SK-N-MC (cell line): ENCODE measurements around the gene SBK2.

Experiments
- DNase-seq: peaks from one replicate; pipeline ENCODE4 v3.0.0-alpha.2; 2011; ENCODE audit warnings: low read depth, low spot score
- H3K27ac ChIP-seq: fragments of 200-600 bp; sonication (generic); 2 replicates; pipeline ENCODE4 v1.5.1; 2016; ENCODE audit warnings: mixed run types
- H3K36me3 ChIP-seq: fragments of 200-600 bp; sonication (generic); 2 replicates; pipeline ENCODE4 v1.6.1; 2017; ENCODE audit warnings: antibody characterized with exemption, low read length, mixed read lengths; ENCODE audit not compliant: insufficient read depth
- H3K4me3 ChIP-seq: fragments of 200-600 bp; sonication (generic); 2 replicates; pipeline ENCODE4 v1.5.1; 2016
- H3K9ac ChIP-seq: fragments of 200-600 bp; sonication (generic); 2 replicates; pipeline ENCODE4 v1.8.0; 2017; ENCODE audit warnings: mixed run types, mixed read lengths; ENCODE audit not compliant: insufficient read length
- H3K9me3 ChIP-seq: fragments of 200-600 bp; sonication (generic); 2 replicates; pipeline ENCODE4 v1.6.1; 2017; ENCODE audit warnings: low read depth, mild to moderate bottlenecking, antibody characterized with exemption, low read length, moderate library complexity, mixed read lengths
- EZH2 ChIP-seq: fragments of 200-600 bp; sonication (generic); IDR thresholded peaks from one replicate; pipeline ENCODE4 v1.6.1; 2017; ENCODE audit warnings: antibody characterized with exemption
- FOXP2 ChIP-seq: optimal IDR thresholded peaks from 2 replicates; pipeline ENCODE3; 2011; ENCODE audit warnings: mild to moderate bottlenecking, moderate library complexity; ENCODE audit not compliant: insufficient read depth; ENCODE audit errors: extremely low read length, control extremely low read depth
- POLR2AphosphoS5 ChIP-seq: IDR thresholded peaks from 2 replicates; pipeline ENCODE4 v1.6.1; 2012; ENCODE audit warnings: mild to moderate bottlenecking, low read depth, low read length, borderline replicate concordance

The SBK2 gene

DNA sequence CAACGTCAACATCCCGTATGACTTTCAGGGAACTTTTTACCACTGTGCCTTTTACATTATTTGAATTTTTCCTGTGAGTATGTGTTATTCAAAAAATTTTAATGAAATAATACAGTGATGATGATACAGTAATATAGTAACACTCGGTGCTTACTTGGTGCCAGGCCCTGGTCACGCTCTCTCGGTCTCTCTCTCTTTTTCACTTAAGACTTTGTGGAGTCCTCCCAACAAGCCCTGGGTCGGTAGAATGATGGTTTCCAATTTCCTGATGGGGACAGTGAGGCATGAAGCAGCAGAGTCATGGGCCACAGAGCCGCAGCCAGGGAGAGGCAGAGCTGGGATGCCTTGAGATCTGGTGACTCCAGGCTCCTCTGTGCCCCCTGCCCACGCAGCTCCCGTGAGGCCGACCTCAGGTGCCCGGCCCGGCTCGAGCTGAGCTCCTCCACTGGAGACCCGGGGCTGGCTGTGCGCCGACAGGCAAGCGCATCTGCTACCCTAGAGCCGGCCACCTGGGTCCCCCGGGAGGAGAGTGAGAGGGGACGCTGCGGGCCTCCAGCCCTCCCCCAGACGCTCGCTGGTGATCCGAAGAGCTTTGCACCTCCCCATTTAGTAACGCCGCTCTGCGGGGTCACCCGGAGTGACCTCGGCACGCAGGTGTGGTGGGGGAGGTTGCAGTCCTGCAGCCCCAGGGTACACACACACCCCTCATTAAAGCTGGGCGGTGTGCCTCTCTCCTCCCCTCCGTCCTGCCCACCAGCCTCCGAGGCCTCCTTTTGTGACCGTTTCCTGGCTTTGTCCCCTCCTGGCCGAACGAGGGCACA lies 12.8 kb upstream of the SBK2 start:
- no peak overlapping the region for H3K4me3 ChIP-seq
- no peaks in the 10 kb centered on the region for H3K9me3 ChIP-seq
- no peak overlapping the region for H3K27ac ChIP-seq
- H3K9ac ChIP-seq: no peak overlapping the region
- TF ChIP-seq POLR2AphosphoS5: no peak
- no peak for TF ChIP-seq FOXP2
- TF ChIP-seq EZH2: no peak
- H3K36me3 ChIP-seq: no peaks in the 10 kb centered on the region
- no peak for DNase-seq

DNA sequence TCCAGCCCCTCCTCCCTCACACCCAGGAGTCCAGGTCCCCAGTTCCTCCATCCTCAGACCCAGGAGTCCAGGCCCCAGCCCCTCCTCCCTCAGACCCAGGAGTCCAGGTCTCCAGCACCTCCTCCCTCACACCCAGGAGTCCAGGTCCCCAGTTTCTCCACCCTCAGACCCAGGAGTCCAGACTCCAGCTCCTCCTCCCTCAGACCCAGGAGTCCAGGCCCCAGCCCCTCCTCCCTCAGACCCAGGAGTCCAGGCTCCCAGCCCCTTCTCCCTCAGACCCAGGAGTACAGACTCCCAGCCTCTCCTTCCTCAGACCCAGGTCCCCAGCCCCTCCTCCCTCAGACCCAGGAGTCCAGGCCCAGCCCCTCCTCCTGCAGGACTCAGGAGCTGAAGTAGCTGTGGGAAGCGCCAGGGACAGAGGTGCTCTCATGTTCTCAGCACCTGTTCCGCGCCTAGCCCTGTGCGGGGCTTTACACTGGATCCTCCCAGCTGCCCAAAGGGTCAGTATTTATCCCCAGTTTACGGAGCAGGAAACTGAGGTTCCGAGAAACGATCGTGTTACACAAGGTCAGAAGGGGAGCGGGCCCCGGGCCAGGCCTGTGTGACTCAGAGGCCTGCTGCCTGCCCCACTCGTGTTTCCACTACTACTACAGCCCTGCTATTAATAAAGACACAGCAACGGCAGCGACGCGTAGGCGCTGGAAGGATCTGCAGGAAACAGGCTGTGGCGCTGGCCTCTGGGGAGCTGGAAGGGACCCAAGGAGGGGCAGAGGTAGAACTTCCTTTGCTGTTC lies 10.1 kb upstream of the SBK2 start:
- H3K27ac ChIP-seq: no peak overlapping the region
- no peaks in the 10 kb centered on the region for H3K36me3 ChIP-seq
- no peak overlapping the region for H3K9ac ChIP-seq
- no peaks in the 10 kb centered on the region for H3K9me3 ChIP-seq
- TF ChIP-seq POLR2AphosphoS5 (no peak), EZH2 (no peak), FOXP2 (no peak)
- no peak for DNase-seq
- H3K4me3 ChIP-seq: no peak overlapping the region

DNA sequence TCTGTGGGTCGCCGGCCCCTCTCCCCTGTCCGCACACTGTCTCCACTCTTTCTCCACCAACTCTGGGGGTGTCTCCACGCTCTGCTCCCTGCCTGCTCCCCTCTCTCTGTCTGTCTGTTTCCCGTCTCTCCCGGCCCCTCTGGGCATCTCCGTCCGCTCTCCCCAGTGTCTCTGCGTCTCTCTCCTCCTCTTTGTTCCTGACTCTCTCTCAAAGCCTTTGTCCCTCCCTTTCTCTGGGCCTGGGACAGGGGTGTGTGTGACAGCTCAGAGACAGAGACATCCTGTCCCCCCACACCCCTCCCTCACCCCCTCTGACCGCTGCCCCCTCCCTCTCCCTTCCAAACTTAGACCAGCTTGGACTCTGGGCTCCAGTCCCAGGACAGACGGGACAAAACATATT lies 9.1 kb upstream of the SBK2 start:
- TF ChIP-seq POLR2AphosphoS5 (no peak), EZH2 (no peak), FOXP2 (no peak)
- H3K27ac ChIP-seq: no peak overlapping the region

DNA sequence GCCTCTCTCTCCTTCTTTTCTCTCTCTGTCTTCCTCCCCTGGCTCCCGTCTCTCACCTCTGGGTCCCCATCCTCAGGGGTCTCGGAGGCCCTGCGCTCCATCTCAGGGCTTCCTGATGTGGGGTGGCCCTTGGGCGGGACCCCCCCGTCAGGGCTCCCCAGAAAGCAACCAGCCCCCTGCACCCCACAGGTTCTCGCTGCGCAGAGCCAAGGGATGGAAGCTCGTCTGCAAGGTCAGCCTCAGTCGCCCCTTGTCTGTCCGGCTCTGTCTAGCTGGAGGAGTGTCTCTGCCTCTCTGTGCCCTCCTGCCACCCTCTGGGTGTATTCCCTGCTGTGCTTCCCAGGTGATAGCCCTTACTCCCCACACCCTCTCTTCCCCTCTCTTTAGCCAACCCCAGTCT lies 8.5 kb upstream of the SBK2 start, which contains the start of gene SBK3:
Gene SBK3, minus strand, starts transcription at position 101 of the 400 bp plus-strand sequence. Its CDS starts 0 bp downstream, at position 101.
- DNase-seq: no peak
- Histone ChIP-seq H3K27ac (no peak within 1 kb of the TSS), H3K36me3 (no peaks in the 10 kb centered on the region), H3K9ac (no peak within 1 kb of the TSS), H3K4me3 (no peak within 1 kb of the TSS), H3K9me3 (no peaks in the 10 kb centered on the region)
- TF ChIP-seq POLR2AphosphoS5: no peak
- no peak for TF ChIP-seq EZH2
- no peak for TF ChIP-seq FOXP2

More for the DNA sequence above, 9.1 kb upstream of the SBK2 start:
- Histone ChIP-seq H3K9ac (no peak overlapping the region), H3K36me3 (no peaks in the 10 kb centered on the region), H3K9me3 (no peaks in the 10 kb centered on the region), H3K4me3 (no peak overlapping the region)
- DNase-seq: no peak

DNA sequence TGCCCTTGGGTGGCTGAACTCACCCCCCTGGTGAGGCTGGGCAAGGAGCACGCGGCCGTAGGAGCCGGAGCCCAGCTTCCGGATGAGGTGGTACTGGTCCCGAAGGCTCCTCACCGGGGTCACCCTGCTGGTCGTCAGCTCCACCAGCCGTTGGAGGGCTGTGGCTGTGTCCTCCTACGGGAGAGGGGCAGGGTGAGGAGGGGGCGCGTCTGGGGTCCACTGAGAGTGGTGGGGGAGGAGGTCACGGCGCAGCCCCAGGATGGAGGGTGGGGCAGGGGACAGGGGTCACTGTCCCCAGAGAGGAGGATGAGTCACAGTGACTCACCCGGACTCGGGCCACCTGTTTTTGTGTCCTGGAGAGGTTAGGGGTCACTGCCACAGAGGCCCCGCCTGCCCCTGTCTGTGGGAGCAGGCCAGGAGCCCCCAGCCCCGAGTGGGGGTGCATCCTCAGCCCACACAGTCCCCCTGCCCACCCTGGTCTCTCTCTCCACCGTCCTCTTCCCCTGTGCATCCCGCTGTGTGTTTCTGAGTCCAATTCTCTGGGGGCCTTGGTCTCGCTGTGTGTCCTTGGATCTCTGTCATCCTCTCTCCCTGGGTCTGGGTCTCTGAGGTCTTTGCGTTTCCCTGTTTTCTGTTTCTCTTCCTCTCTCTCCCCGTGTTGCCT lies 8.0 kb upstream of the SBK2 start:
- H3K27ac ChIP-seq: no peak overlapping the region
- H3K4me3 ChIP-seq: no peak overlapping the region
- H3K36me3 ChIP-seq: no peaks in the 10 kb centered on the region
- TF ChIP-seq EZH2 (no peak), FOXP2 (no peak), POLR2AphosphoS5 (no peak)
- DNase-seq: no peak
- H3K9ac ChIP-seq: no peak overlapping the region
- no peaks in the 10 kb centered on the region for H3K9me3 ChIP-seq

DNA sequence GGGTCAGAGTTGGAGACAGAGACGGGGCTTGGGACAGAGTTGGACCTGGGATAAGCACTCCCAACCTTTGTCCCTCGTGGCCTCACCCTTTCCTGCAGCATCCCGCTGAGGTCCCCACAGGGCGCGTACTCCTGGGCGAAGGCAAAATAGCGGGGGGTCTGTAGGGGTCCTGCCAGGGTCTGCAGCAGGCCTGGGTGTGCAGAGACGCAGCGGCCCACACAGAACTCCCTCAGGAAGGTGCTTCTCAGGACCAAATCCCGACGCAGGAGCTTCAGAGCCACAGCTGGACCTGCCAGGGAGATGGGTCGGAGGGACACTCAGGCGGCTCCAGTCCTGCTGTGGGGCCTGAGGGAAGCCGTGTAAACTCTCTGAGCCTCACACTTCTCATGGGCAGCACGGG lies 7.1 kb upstream of the SBK2 start:
- DNase-seq: no peak
- TF ChIP-seq FOXP2 (no peak), EZH2 (no peak)
- H3K9ac ChIP-seq: no peak overlapping the region
- no peaks in the 10 kb centered on the region for H3K9me3 ChIP-seq
- no peak overlapping the region for H3K27ac ChIP-seq
- no peaks in the 10 kb centered on the region for H3K36me3 ChIP-seq
- no peak overlapping the region for H3K4me3 ChIP-seq

DNA sequence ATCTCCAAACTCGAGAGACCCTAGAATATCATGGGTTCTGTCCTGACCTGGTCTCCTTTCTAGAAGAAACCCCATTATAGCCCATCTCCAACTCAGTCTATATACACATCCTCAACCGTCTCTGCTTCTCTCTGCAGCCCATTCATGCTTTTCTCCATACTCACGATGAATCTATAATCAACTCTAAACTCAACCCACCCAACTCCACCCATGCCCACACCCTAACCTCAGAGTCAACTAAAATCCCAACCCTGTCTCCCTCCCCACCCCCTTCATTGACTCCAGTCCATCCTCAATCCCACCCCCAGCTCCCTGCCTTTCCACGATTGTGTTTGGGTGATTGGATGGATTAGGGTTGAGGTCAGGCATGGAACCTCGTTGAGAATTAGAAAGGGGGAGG lies 6.6 kb upstream of the SBK2 start:
- no peak for DNase-seq
- H3K4me3 ChIP-seq: no peak overlapping the region
- no peaks in the 10 kb centered on the region for H3K36me3 ChIP-seq
- no peaks in the 10 kb centered on the region for H3K9me3 ChIP-seq
- no peak overlapping the region for H3K9ac ChIP-seq
- H3K27ac ChIP-seq: no peak overlapping the region
- TF ChIP-seq POLR2AphosphoS5: no peak
- no peak for TF ChIP-seq FOXP2
- TF ChIP-seq EZH2: no peak

DNA sequence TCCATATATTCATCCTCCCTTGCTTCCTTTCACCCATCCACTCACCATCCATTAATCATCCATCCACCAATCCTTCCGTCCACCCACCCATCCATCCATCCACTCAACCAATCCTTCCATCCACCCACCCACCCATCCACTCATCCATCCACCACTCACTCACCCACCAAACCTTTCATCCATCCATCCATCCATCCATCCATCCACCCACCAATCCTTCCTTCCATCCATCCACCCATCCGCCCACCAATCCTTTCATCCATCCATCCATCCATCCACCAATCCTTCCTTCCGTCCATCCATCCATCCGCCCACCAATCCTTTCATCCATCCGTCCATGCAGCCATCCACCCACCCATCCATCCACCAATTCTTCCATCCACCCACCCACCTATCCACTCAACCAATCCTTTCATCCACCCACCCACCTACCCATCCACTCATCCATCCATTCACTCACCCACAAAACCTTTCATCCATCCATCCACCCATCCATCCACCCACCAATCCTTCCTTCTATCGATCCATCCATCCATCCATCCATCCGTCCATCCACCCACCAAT lies 5.4 kb upstream of the SBK2 start:
- Histone ChIP-seq H3K4me3 (no peak overlapping the region), H3K9me3 (no peaks in the 10 kb centered on the region), H3K9ac (no peak overlapping the region), H3K27ac (no peak overlapping the region), H3K36me3 (no peaks in the 10 kb centered on the region)
- no peak for DNase-seq
- TF ChIP-seq EZH2: no peak
- no peak for TF ChIP-seq POLR2AphosphoS5
- no peak for TF ChIP-seq FOXP2
